ENCODE measurements around the gene LAYN.

LAYN gene

DNA sequence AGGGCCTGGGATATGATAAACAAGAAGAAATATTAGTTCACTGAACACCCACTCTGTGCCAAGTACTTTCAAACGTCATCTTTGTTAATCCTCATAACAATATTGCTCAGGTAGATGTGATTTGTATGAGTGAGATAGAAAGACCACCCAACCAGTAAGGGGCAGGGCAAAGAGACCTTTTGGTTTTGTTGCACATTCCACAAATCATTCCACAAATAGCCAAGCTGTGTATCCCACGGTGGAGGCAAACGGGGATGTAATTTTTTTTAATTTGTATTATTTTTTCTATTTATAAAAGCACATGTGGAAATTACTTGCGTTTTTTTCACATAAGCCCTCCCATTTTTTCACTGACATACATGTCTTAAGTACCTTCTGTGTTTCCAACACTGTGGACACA, 29.0 kb downstream of the LAYN start:
- no peak overlapping the region for H3K4me3 Mint-ChIP-seq
- no peak overlapping the region for H3K27ac Mint-ChIP-seq
- H3K4me1 Mint-ChIP-seq, result peaks cover 6% of the 10 kb centered on the region
- ATAC-seq (no peak), DNase-seq (no peak)
- H3K9me3 Mint-ChIP-seq, result no peaks in the 10 kb centered on the region
- H3K27me3 Mint-ChIP-seq, result peaks cover 19% of the 10 kb centered on the region

DNA sequence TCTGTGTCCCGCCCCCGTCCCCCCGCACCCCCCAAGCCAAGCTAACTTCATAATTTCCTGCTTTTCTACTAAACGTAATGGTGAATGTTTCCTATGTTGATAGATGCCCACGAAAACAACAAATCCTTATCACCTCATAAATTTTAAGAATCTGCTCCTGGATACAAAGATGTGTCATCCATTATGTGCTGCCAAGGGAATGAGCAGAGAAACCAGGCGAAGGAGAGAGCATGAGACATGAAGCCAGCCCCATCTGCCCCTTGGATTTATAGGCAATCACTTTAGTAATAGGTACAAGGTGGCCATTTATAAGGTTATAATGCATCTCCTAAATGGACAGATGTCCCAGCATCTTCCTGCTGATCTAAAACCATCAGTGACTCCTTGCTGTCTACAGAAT, 30.3 kb downstream of the LAYN start:
- no peak for DNase-seq
- no peaks in the 10 kb centered on the region for H3K9me3 Mint-ChIP-seq
- no peak overlapping the region for H3K4me3 Mint-ChIP-seq
- H3K27ac Mint-ChIP-seq, result no peak overlapping the region
- peaks cover 19% of the 10 kb centered on the region for H3K27me3 Mint-ChIP-seq
- H3K4me1 Mint-ChIP-seq, result peaks cover 6% of the 10 kb centered on the region
- no peak for ATAC-seq

GRCh38 chr11:111571829-111572501, 31.4 kb downstream of the LAYN start:
- Mint-ChIP-seq H3K9me3 (no peaks in the 10 kb centered on the region), H3K27me3 (peaks cover 19% of the 10 kb centered on the region), H3K27ac (no peak overlapping the region), H3K4me1 (no peaks in the 10 kb centered on the region), H3K4me3 (no peak overlapping the region)
- DNase-seq, result no peak
- no peak for ATAC-seq

DNA sequence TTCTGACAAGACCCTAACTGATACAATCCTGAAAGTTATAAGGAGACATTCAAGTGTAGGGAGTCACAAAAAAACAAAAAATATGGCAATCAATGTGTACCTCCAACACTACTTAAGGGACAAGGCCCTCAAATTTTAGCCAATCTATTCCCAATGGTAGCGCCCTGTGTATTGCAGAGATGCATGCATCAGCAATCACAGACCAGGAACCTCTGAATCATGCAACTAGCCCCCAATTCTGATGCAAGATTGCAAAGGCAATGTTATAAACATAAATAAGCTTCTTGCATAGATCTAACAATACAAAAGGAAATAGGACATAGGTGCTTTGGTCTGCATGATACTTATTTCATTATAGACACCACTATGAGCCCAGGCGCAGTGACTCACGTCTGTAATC, 32.1 kb downstream of the LAYN start:
- Mint-ChIP-seq H3K27ac (no peak overlapping the region), H3K27me3 (peaks cover 19% of the 10 kb centered on the region), H3K4me3 (no peak overlapping the region), H3K9me3 (no peaks in the 10 kb centered on the region), H3K4me1 (no peaks in the 10 kb centered on the region)
- ATAC-seq (no peak), DNase-seq (no peak)

DNA sequence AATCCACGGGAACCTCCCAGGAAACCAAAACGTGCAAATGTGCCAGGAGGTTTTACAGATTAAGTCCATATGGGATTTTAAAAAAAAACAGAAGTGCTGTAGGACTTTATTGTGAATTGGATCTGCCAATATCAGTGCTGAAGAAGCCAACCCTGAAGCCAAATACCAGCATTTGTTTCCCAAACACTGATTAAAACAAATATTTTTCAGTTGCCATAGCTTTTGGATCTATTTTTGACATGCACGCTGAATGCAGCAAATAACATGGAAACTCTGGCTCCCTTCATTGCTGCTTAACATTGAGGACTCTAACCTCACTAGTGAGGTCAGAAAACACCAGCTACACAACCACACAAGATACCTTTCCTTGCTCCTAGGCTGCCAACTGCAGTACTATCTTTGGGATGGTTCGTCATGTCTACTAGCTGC, 33.3 kb downstream of the LAYN start:
- no peaks in the 10 kb centered on the region for H3K4me1 Mint-ChIP-seq
- ATAC-seq, result no peak
- no peak overlapping the region for H3K27ac Mint-ChIP-seq
- H3K27me3 Mint-ChIP-seq, result peaks cover 19% of the 10 kb centered on the region
- no peak for DNase-seq
- no peaks in the 10 kb centered on the region for H3K9me3 Mint-ChIP-seq
- no peak overlapping the region for H3K4me3 Mint-ChIP-seq

GRCh38 chr11:111574373-111575225, 34.1 kb downstream of the LAYN start:
- H3K9me3 Mint-ChIP-seq, result no peaks in the 10 kb centered on the region
- peak overlapping the region in 1 of 2 donors; percentile 53 for H3K4me3 Mint-ChIP-seq
- no peak for DNase-seq
- peak; percentile 66 for ATAC-seq
- H3K4me1 Mint-ChIP-seq, result no peaks in the 10 kb centered on the region
- peaks cover 19% of the 10 kb centered on the region for H3K27me3 Mint-ChIP-seq
- H3K27ac Mint-ChIP-seq, result no peak overlapping the region

DNA sequence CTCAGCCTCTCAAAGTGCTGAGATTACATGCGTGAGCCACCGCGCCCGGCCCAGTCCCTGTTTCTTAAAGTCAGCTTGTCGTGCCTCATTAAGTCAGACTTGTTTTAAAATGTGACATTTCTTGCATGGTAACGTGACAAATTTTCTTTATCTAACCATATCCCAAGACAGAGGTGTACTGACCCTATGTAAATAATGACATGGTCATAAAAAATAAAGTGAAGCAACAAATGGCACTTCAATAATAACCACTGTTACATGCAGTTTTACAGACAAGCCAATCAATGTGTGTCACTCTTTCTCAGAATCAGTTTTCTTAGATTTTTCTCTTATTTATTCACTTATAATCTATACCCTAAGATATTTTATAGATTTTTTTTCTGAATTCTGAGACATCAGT, 35.2 kb downstream of the LAYN start:
- ATAC-seq, result no peak
- DNase-seq, result no peak
- Mint-ChIP-seq H3K9me3 (no peaks in the 10 kb centered on the region), H3K4me3 (no peak overlapping the region), H3K4me1 (no peaks in the 10 kb centered on the region), H3K27ac (no peak overlapping the region), H3K27me3 (peaks cover 11% of the 10 kb centered on the region)

DNA sequence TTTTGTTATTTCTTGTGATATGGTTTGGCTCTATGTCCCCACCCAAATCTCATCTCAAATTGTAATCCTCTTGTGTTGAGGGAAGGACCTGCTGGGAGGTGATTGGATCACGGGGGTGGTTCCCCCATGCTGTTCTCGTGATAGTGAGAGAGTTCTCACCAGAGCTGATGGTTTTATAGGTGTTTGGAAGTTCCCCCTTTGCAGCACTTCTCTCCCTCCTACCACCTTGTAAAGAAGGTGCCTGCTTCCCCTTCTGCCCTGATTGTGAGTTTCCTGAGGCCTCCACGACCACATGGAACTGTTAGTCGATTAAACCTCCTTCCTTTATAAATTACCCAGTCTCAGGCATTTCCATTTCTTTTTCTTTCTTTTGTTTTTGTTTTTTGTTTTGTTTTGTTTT, 37.3 kb downstream of the LAYN start:
- Mint-ChIP-seq H3K4me1 (no peaks in the 10 kb centered on the region), H3K27me3 (no peaks in the 10 kb centered on the region), H3K9me3 (no peaks in the 10 kb centered on the region), H3K27ac (no peak overlapping the region), H3K4me3 (no peak overlapping the region)
- DNase-seq (no peak), ATAC-seq (no peak)

DNA sequence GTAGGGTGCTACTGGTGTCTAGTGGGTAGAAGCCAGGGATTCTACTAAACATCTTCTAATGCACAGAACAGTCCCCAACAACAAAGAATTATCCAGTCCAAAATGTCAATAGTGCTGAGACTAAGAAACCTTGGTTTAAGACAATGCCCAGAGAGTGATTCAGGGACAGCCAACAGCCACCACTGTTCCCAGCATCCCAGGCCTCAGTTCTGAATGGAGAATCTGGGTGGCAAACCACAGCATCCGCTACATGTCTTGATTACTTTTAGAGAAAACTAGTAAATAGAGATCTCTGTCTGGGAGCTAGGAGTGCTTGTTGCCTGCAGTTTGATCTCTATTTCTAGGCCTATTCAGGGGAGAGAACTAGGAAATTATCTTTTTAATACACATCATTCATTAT, 40.8 kb downstream of the LAYN start:
- ATAC-seq, result no peak
- Mint-ChIP-seq H3K27me3 (peaks cover 8% of the 10 kb centered on the region), H3K9me3 (no peaks in the 10 kb centered on the region), H3K27ac (no peak overlapping the region), H3K4me3 (no peak overlapping the region), H3K4me1 (no peaks in the 10 kb centered on the region)
- no peak for DNase-seq

- ATAC-seq (no peak), DNase-seq (no peak)
- Mint-ChIP-seq H3K27ac (no peak overlapping the region), H3K9me3 (no peaks in the 10 kb centered on the region), H3K4me1 (no peaks in the 10 kb centered on the region), H3K27me3 (peaks cover 8% of the 10 kb centered on the region), H3K4me3 (no peak overlapping the region)
These were observed 41.6 kb downstream of the LAYN start for GRCh38 chr11:111582163-111582562.

- DNase-seq (no peak), ATAC-seq (no peak)
- peaks cover 8% of the 10 kb centered on the region for H3K27me3 Mint-ChIP-seq
- H3K4me3 Mint-ChIP-seq, result no peak overlapping the region
- H3K9me3 Mint-ChIP-seq, result no peaks in the 10 kb centered on the region
- no peaks in the 10 kb centered on the region for H3K4me1 Mint-ChIP-seq
- no peak overlapping the region for H3K27ac Mint-ChIP-seq
These were observed 42.4 kb downstream of the LAYN start for GRCh38 chr11:111582881-111583280.

- H3K4me3 Mint-ChIP-seq, result no peak overlapping the region
These were observed 44.9 kb downstream of the LAYN start for GRCh38 chr11:111585371-111585770.

DNA sequence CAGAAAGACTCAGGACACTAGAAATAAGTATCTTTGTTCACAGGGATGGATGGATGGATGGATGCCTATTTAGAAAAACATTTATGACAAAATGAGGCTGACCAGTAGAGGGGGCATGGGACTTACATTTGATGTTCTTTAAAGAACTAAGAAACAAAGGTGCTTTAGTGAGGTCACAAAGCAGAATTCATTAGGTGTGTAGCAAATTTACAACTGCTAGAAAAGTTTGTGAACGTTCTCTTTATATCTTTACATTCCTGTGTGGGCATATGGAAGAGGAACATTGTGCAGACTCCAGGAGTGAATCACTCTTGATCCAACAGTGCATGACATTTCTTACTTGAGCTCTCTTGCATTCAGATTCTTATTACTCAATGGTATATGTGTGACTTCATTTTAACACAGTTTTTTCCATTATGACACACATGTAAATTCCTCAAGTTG, 45.9 kb downstream of the LAYN start:
- peak overlapping the region in 1 of 2 donors; percentile 44 for H3K27ac Mint-ChIP-seq
- peak in 1 of 2 donors; percentile 33 for DNase-seq
- no peak for ATAC-seq
- no peaks in the 10 kb centered on the region for H3K9me3 Mint-ChIP-seq
- peaks cover 8% of the 10 kb centered on the region for H3K27me3 Mint-ChIP-seq
- no peak overlapping the region for H3K4me3 Mint-ChIP-seq
- no peaks in the 10 kb centered on the region for H3K4me1 Mint-ChIP-seq

More at GRCh38 chr11:111585371-111585770, 44.9 kb downstream of the LAYN start:
- H3K4me1 Mint-ChIP-seq, result no peaks in the 10 kb centered on the region
- peaks cover 8% of the 10 kb centered on the region for H3K27me3 Mint-ChIP-seq
- ATAC-seq, result no peak
- H3K27ac Mint-ChIP-seq, result peak overlapping the region in 1 of 2 donors; percentile 9
- no peak for DNase-seq
- no peaks in the 10 kb centered on the region for H3K9me3 Mint-ChIP-seq

DNA sequence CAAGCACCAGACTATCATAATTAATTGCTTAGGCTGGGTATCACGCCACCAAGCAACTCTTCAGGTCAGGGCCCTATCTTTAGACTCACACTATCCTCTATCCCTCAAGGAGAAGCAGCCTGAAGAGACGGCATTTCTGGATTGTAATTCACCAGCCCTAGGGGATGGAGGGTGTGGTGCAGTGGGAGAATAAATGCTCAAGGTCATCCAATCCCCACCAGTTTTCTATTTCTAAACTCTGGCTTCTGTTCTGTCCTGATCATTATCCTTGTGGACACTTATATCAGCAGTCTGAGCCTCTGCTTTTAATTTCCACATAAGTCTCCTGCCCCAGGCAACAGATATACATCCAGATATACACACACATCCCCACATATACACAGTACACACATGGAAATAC, 48.6 kb downstream of the LAYN start:
- no peak for ATAC-seq
- Mint-ChIP-seq H3K4me3 (no peak overlapping the region), H3K4me1 (no peaks in the 10 kb centered on the region), H3K9me3 (no peaks in the 10 kb centered on the region), H3K27ac (no peak overlapping the region), H3K27me3 (peaks cover 8% of the 10 kb centered on the region)
- DNase-seq, result no peak

DNA sequence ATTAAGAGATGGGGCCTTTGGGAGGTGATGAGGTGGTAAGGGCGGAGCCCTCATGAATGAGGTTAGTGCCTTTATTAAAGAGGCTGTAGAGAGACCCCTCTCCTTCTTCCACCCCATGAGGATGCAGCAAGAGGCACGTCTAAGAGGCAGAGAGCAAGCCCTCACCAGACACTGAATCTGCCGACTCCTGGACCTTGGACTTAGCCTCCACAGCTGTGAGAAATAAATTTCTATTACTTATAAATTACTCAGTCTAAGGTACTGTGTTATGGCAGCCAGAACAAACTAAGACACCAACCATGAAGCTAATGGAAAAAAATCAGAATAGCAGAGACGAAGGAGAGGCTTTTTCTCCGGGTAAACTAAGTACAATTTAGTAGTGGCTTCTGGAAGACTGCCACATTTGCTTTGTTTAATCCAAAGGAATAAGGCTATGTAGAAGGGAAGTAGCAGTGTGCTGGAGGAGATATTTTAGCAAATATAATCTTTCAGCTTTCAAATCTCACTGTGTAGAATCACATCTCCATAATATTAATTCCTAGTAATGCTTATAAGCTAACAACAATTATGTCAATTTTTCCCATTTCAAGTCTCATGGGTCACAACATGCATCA, 49.5 kb downstream of the LAYN start:
- DNase-seq (no peak), ATAC-seq (no peak)
- Mint-ChIP-seq H3K27me3 (peaks cover 8% of the 10 kb centered on the region), H3K27ac (no peak overlapping the region), H3K4me3 (no peak overlapping the region), H3K4me1 (no peaks in the 10 kb centered on the region), H3K9me3 (no peaks in the 10 kb centered on the region)

Data from stimulated activated naive CD8-positive, alpha-beta T cell treated with anti-CD3 and anti-CD28 coated beads, Interleukin-15, amount 100 ng/mL, for 72 hours (primary cell).